ENCODE data around the gene ABCA2.

ABCA2 gene

GRCh38 chr9:136963341-136963740 lies 64.7 kb downstream of the ABCA2 start:
- no peak for DNase-seq

- DNase-seq, result no peak
These were observed 65.3 kb downstream of the ABCA2 start for GRCh38 chr9:136962701-136963248.

- no peak for DNase-seq
These were observed 65.9 kb downstream of the ABCA2 start for GRCh38 chr9:136962163-136962562.

GRCh38 chr9:136961279-136962065 lies 66.6 kb downstream of the ABCA2 start:
- no peak for DNase-seq

GRCh38 chr9:136960938-136961275 lies 67.1 kb downstream of the ABCA2 start:
- no peak for DNase-seq

- DNase-seq, result no peak
These were observed 67.7 kb downstream of the ABCA2 start for GRCh38 chr9:136960212-136960937.

GRCh38 chr9:136958898-136959850 lies 68.9 kb downstream of the ABCA2 start:
- no peak for DNase-seq

- no peak for DNase-seq
These were observed 69.6 kb downstream of the ABCA2 start for GRCh38 chr9:136958473-136958872.

- no peak for DNase-seq
These were observed 70.1 kb downstream of the ABCA2 start for GRCh38 chr9:136957901-136958300.

- no peak for DNase-seq
These were observed 70.6 kb downstream of the ABCA2 start for GRCh38 chr9:136957461-136957860.
